HFFc6 (cell line): ENCODE measurements around the gene PON1. TPM values are rescaled to one million over a fixed set of nuclear protein-coding genes. Genes with fewer than 3 reads are reported as not detected.

ENCODE experiments used
- DNase-seq: peaks from one replicate; pipeline ENCODE4 v3.0.0-alpha.2; 2018
- H3K27ac Mint-ChIP-seq: 2 replicates; pipeline ENCODE4 v1.8.0; 2020; ENCODE audit warnings: mild to moderate bottlenecking, mixed read lengths
- H3K27me3 Mint-ChIP-seq: 2 replicates; pipeline ENCODE4 v1.8.0; 2021; ENCODE audit warnings: mild to moderate bottlenecking, moderate library complexity, mixed read lengths; ENCODE audit not compliant: insufficient read depth
- H3K36me3 Mint-ChIP-seq: 2 replicates; pipeline ENCODE4 v1.8.0; 2021; ENCODE audit warnings: low read depth, mixed read lengths
- H3K4me1 Mint-ChIP-seq: 2 replicates; pipeline ENCODE4 v1.8.0; 2020; ENCODE audit warnings: low read depth, mixed read lengths
- H3K4me3 Mint-ChIP-seq: 2 replicates; pipeline ENCODE4 v1.8.0; 2020; ENCODE audit warnings: mild to moderate bottlenecking, moderate library complexity, mixed read lengths
- H3K9me3 Mint-ChIP-seq: 2 replicates; pipeline ENCODE4 v1.8.0; 2020; ENCODE audit warnings: mild to moderate bottlenecking, mixed read lengths
- total RNA-seq, 6 experiments: library from RNA; stranded (reverse); fragmentation: NEBNext Ultra II Directional; extraction: Animal tissue kit (Norgen Biotek cat#: 25700); gene quantifications; 2 replicates in 1 of 6; 3 replicates in 5 of 6; pipeline ENCODE4 v1.2.3, GENCODE V29; 2021
- TF ChIP-seq, protein P1 (sequence below): fragments of 200-600 bp; sonication (generic); IDR thresholded peaks from 2 replicates; pipeline ENCODE4 v1.5.0; 2021; ENCODE audit warnings: antibody characterized with exemption, mild to moderate bottlenecking

The PON1 gene
- total RNA-seq, 6 experiments from 2014 or later, result not detected

DNA sequence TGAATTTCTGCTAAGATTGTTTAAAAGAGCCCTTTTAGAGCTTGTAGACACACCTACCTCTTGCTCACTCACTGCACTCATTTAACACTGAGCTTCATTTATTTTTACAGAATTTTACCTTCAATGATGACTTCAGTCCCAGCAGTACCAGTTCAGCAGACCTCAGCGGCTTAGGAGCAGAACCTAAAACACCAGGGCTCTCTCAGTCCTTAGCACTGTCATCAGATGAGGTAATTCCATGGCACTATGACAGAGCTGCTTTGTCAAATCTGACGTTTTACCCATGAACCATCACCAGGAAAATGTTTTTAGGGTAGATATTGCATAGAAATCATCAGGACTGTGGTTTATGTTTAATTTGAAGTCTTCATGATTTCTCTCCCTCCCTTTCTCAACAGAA, 38.2 kb downstream of the PON1 start:
- no peak overlapping the region for H3K27ac Mint-ChIP-seq
- H3K27me3 Mint-ChIP-seq, result peaks cover 3% of the 10 kb centered on the region; the same call in 1 of the 2 replicates
- TF ChIP-seq, protein P1, sequence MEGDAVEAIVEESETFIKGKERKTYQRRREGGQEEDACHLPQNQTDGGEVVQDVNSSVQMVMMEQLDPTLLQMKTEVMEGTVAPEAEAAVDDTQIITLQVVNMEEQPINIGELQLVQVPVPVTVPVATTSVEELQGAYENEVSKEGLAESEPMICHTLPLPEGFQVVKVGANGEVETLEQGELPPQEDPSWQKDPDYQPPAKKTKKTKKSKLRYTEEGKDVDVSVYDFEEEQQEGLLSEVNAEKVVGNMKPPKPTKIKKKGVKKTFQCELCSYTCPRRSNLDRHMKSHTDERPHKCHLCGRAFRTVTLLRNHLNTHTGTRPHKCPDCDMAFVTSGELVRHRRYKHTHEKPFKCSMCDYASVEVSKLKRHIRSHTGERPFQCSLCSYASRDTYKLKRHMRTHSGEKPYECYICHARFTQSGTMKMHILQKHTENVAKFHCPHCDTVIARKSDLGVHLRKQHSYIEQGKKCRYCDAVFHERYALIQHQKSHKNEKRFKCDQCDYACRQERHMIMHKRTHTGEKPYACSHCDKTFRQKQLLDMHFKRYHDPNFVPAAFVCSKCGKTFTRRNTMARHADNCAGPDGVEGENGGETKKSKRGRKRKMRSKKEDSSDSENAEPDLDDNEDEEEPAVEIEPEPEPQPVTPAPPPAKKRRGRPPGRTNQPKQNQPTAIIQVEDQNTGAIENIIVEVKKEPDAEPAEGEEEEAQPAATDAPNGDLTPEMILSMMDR, result no peak
- no peaks in the 10 kb centered on the region; the same call in 1 of the 2 replicates for H3K9me3 Mint-ChIP-seq
- DNase-seq, result no peak
- H3K4me3 Mint-ChIP-seq, result no peak overlapping the region
- H3K4me1 Mint-ChIP-seq, result no peaks in the 10 kb centered on the region
- H3K36me3 Mint-ChIP-seq, result no peaks in the 10 kb centered on the region

DNA sequence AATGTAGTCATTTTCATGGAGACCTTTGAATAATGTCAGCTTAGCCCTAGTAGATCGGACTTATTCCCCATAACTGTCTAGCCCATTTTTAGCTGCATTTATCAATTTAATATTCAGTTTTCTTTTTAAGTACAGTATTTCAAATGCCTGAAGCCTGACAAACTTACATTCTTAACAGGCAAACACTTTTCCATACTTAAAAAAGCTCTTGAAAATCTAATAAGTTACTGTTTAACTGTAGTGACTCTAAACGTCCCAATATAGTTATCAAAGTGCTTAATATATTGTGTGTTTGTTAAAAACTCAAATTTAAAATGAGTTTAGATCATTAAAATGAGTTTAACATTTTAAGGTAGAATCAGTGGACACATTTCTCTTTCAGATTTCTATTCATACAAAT, 44.9 kb downstream of the PON1 start:
- H3K4me1 Mint-ChIP-seq, result no peaks in the 10 kb centered on the region
- no peak for DNase-seq
- no peak overlapping the region for H3K4me3 Mint-ChIP-seq
- no peaks in the 10 kb centered on the region for H3K36me3 Mint-ChIP-seq
- H3K27ac Mint-ChIP-seq, result no peak overlapping the region
- TF ChIP-seq, protein P1, result no peak
- H3K9me3 Mint-ChIP-seq, result no peaks in the 10 kb centered on the region
- H3K27me3 Mint-ChIP-seq, result peaks cover 3% of the 10 kb centered on the region; the same call in 1 of the 2 replicates

DNA sequence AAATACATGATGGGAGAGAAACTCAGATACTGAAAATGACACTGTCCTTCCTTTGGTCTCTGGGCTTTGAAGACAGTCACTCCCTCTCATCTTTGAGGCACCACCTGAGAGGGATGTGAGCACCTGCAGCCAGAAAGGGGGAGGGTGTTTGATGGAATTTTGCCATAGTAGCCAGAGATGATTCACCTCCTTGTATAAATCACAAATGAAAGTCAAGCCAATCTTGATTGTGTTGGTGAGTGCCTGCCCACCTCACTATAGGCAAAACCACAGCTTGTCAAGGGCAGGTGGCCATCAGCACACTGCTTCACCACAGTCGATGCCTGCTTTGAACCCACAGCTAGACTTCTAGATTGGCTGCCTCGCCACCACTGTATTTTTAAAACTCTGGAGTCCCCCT, 48.2 kb downstream of the PON1 start:
- peaks cover 3% of the 10 kb centered on the region for H3K27me3 Mint-ChIP-seq
- H3K27ac Mint-ChIP-seq, result no peak overlapping the region
- DNase-seq, result no peak
- no peaks in the 10 kb centered on the region for H3K4me1 Mint-ChIP-seq
- no peaks in the 10 kb centered on the region for H3K36me3 Mint-ChIP-seq
- TF ChIP-seq, protein P1, result no peak
- no peaks in the 10 kb centered on the region for H3K9me3 Mint-ChIP-seq
- no peak overlapping the region for H3K4me3 Mint-ChIP-seq

DNA sequence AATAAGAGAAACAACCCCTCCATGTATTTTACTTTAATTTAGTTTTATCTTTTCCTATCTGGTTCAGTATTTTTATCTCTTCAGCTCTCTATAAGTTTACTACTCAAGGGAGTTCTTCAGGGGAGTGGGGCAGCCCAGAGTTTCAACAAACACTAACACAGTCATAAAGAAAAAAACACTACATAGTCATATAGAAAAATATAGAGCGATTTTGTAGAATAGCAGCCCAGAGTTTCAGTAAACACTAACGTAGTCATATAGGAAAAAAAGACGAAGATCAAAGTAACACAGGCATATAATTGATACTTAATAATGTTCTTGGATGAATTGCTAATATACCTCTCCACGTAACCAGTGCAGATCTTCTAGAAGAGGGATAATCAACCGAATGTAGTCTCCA, 54.7 kb downstream of the PON1 start:
- no peaks in the 10 kb centered on the region for H3K4me1 Mint-ChIP-seq
- TF ChIP-seq, protein P1, result no peak
- H3K36me3 Mint-ChIP-seq, result no peaks in the 10 kb centered on the region
- no peak overlapping the region for H3K27ac Mint-ChIP-seq
- DNase-seq, result no peak
- no peak overlapping the region for H3K4me3 Mint-ChIP-seq
- peaks cover 3% of the 10 kb centered on the region for H3K27me3 Mint-ChIP-seq
- no peaks in the 10 kb centered on the region for H3K9me3 Mint-ChIP-seq

DNA sequence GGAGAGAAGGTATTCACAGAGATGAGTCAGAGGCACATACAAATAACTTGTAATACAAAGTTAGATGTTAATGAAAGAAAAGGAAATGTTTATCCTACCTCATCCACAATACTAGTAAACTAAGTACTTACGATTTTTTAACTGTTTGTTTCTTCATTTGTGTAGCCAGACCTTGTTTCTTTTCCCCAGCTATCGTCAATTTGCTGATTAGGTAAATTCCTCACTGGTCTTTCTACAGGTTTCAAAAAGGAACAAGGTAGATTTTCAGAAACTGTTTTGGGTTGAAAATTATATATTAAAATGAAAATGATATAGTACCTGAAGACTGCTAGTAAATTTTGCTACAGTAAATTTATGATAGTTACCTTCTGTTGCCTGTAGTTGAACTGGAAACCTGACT, 56.6 kb downstream of the PON1 start:
- Mint-ChIP-seq H3K36me3 (no peaks in the 10 kb centered on the region), H3K4me1 (no peaks in the 10 kb centered on the region)

More for the DNA sequence above, 56.6 kb downstream of the PON1 start:
- Mint-ChIP-seq H3K9me3 (no peaks in the 10 kb centered on the region), H3K27me3 (peaks cover 3% of the 10 kb centered on the region; the same call in 1 of the 2 replicates), H3K4me3 (no peak overlapping the region), H3K27ac (no peak overlapping the region)
- TF ChIP-seq, protein P1, result no peak
- DNase-seq, result no peak
